Esophagus muscularis mucosa (tissue), 4 donors: ENCODE data around the gene IKZF2. TPM values are rescaled to one million over a fixed set of nuclear protein-coding genes. Genes with fewer than 3 reads are reported as not detected.

Experiments
- DNase-seq: peaks from one replicate; pipeline ENCODE4 v3.0.0-alpha.2; 2017; ENCODE audit errors: extremely low spot score
- H3K27ac ChIP-seq, 4 donors: fragments of 200-600 bp; sonication (generic); replicated peaks in 1 of 4; 1 replicate in 3 of 4; 2 replicates in 1 of 4; pipeline ENCODE4 v1.5.1; 2016 to 2019; ENCODE audit warnings: mild to moderate bottlenecking in 1 of 4
- H3K27me3 ChIP-seq, 4 donors: fragments of 200-600 bp; sonication (generic); one replicate each; pipeline versions ENCODE4 v1.5.1 to v1.6.0; 2016 to 2019
- H3K36me3 ChIP-seq, 4 donors: fragments of 200-600 bp; sonication (generic); one replicate each; pipeline ENCODE4 v1.5.1; 2016 to 2019
- H3K4me1 ChIP-seq, 4 donors: fragments of 200-600 bp; sonication (generic); one replicate each; pipeline ENCODE4 v1.5.1; 2016 to 2019
- H3K4me3 ChIP-seq, 4 donors: fragments of 200-600 bp; sonication (generic); 1 replicate in 2 of 4; 2 replicates in 2 of 4; pipeline ENCODE4 v1.5.1; 2016 to 2019; ENCODE audit warnings: mild to moderate bottlenecking in 4 of 4, moderate library complexity in 1 of 4
- H3K9me3 ChIP-seq, 4 donors: fragments of 200-600 bp; sonication (generic); 1 replicate in 3 of 4; 2 replicates in 1 of 4; pipeline ENCODE4 v1.5.1; 2016 to 2019
- CTCF ChIP-seq, 3 experiments: fragments of 200-600 bp in 2 of 3; fragments of 450-650 bp in 1 of 3; sonication (generic) in 2 of 3; IDR thresholded peaks; one replicate each; pipeline ENCODE4 v1.5.1; 2017 to 2019; ENCODE audit warnings: antibody characterized with exemption in 3 of 3, mild to moderate bottlenecking in 2 of 3, moderate library complexity in 1 of 3
- EP300 ChIP-seq: sonication (generic); formaldehyde crosslinking; IDR thresholded peaks from one replicate; pipeline ENCODE4 v1.6.1; 2017; ENCODE audit warnings: antibody characterized with exemption
- POLR2A ChIP-seq: fragments of 450-650 bp; IDR thresholded peaks from one replicate; pipeline ENCODE4 v1.6.1; 2017; ENCODE audit warnings: antibody characterized with exemption, moderate library complexity, mild to moderate bottlenecking, low read depth
- POLR2AphosphoS5 ChIP-seq, 2 donors: sonication (generic); formaldehyde crosslinking; IDR thresholded peaks; one replicate each; pipeline ENCODE4 v1.6.1; 2017; ENCODE audit warnings: antibody characterized with exemption in 2 of 2
- WGBS: methylation state at CpG from one replicate; pipeline ENCODE4 v1.1.5; 2018; 5-methylcytosine and 5-hydroxymethylcytosine counted together
- intact Hi-C: fragments of 100-400 bp; cut with DNase I; formaldehyde crosslinking; loops from one replicate; pipeline ENCODE4 v1.15.1; 2023
- total RNA-seq, 4 donors: library from RNA; depleted of rRNA; stranded (reverse); fragments of >200 nt; gene quantifications; one replicate each; pipeline versions ENCODE4 v1.1.0 to v1.2.1, GENCODE V29; 2016

IKZF2 gene
- total RNA-seq, 4 donors from 2014 or later = 6.5 to 11.2 (median 8.8) TPM

- no peak for TF ChIP-seq CTCF (IDR thresholded peaks at IDR 0.05)
- no peaks in the 10 kb centered on the region for H3K27me3 ChIP-seq
- no peak overlapping the region for H3K27ac ChIP-seq
- H3K36me3 ChIP-seq = no peaks in the 10 kb centered on the region
- H3K9me3 ChIP-seq = no peaks in the 10 kb centered on the region
- DNase-seq = no peak
- no peak overlapping the region for H3K4me3 ChIP-seq
- intact Hi-C loops = no loop called here
- H3K4me1 ChIP-seq = peaks cover 0 to 6% (median 5%) of the 10 kb centered on the region in 4 donors
- 73% methylated on average over 1 of the region's 1 CpG for WGBS
Measured at GRCh38 chr2:212961255-212961654, 190.2 kb downstream of the IKZF2 start.

GRCh38 chr2:212960336-212960735, 191.1 kb downstream of the IKZF2 start:
- Histone ChIP-seq H3K27ac (no peak overlapping the region), H3K9me3 (no peaks in the 10 kb centered on the region), H3K4me1 (peaks cover 0 to 9% (median 6%) of the 10 kb centered on the region in 4 donors), H3K36me3 (no peaks in the 10 kb centered on the region), H3K27me3 (no peaks in the 10 kb centered on the region), H3K4me3 (no peak overlapping the region)
- intact Hi-C loops = no loop called here
- DNase-seq = no peak
- TF ChIP-seq POLR2AphosphoS5 (IDR thresholded peaks at IDR 0.05) (no peak), POLR2A (no peak), CTCF (IDR thresholded peaks at IDR 0.05) (no peak), EP300 (no peak)
- WGBS = 53% methylated on average over 2 of the region's 2 CpGs

- DNase-seq = no peak
- no peak overlapping the region for H3K27ac ChIP-seq
- H3K36me3 ChIP-seq = no peaks in the 10 kb centered on the region
- no peak overlapping the region for H3K4me3 ChIP-seq
- TF ChIP-seq POLR2AphosphoS5 (IDR thresholded peaks at IDR 0.05) = no peak
- TF ChIP-seq EP300 = no peak
- TF ChIP-seq POLR2A = no peak
- TF ChIP-seq CTCF (IDR thresholded peaks at IDR 0.05) = no peak
- no peaks in the 10 kb centered on the region for H3K27me3 ChIP-seq
- H3K4me1 ChIP-seq = peaks cover 0 to 9% (median 6%) of the 10 kb centered on the region in 4 donors
- intact Hi-C loops = no loop called here
- no peaks in the 10 kb centered on the region for H3K9me3 ChIP-seq
- 56% methylated on average over 1 of the region's 1 CpG for WGBS
Measured at GRCh38 chr2:212959471-212960117, 191.8 kb downstream of the IKZF2 start.

GRCh38 chr2:212958757-212959295, 192.6 kb downstream of the IKZF2 start:
- TF ChIP-seq CTCF (IDR thresholded peaks at IDR 0.05) (no peak), POLR2AphosphoS5 (IDR thresholded peaks at IDR 0.05) (no peak), EP300 (no peak), POLR2A (no peak)
- no peak for DNase-seq
- intact Hi-C loops = no loop called here
- peaks cover 0 to 9% (median 6%) of the 10 kb centered on the region in 4 donors for H3K4me1 ChIP-seq
- H3K4me3 ChIP-seq = no peak overlapping the region
- WGBS = 76% methylated on average over 7 of the region's 7 CpGs
- no peaks in the 10 kb centered on the region for H3K27me3 ChIP-seq
- H3K27ac ChIP-seq = no peak overlapping the region
- no peaks in the 10 kb centered on the region for H3K36me3 ChIP-seq
- no peaks in the 10 kb centered on the region for H3K9me3 ChIP-seq

- whole genome bisulfite sequencing = 87% methylated on average over 3 of the region's 3 CpGs
- H3K27ac ChIP-seq = no peak overlapping the region
- TF ChIP-seq POLR2A = no peak
- no peak for TF ChIP-seq EP300
Measured at GRCh38 chr2:212958133-212958532, 193.3 kb downstream of the IKZF2 start.

More at GRCh38 chr2:212958133-212958532, 193.3 kb downstream of the IKZF2 start:
- H3K4me3 ChIP-seq = no peak overlapping the region
- intact Hi-C loops = no loop called here
- no peaks in the 10 kb centered on the region for H3K27me3 ChIP-seq
- no peaks in the 10 kb centered on the region for H3K36me3 ChIP-seq
- peaks cover 0 to 9% (median 6%) of the 10 kb centered on the region in 4 donors for H3K4me1 ChIP-seq
- H3K9me3 ChIP-seq = no peaks in the 10 kb centered on the region
- DNase-seq = no peak
